ENCODE measurements around the gene RERE. TPM values are rescaled to one million over a fixed set of nuclear protein-coding genes. Genes with fewer than 3 reads are reported as not detected.

Gene RERE
- total and polyA plus RNA-seq, 12 donors: 46.5 to 163 (median 139) TPM

DNA sequence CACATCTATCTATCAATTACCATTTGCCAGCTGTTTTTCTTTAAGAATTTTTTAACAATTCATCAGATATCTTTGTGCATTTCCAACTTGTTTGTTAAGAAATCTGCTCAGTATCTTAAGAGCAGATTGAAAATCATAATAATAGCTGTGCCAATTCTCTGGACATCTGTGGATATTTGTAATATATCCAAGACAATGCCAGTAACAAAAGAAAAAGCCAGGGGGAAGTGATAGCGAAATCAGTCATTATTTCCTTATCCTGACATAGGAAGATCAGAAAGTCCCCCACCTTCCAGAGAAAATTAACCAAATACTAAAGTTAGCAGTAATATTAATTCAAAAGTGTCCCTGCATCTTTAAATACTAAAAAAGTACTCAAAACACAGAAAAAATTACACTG lies 217.1 kb downstream of the RERE start:
- Histone ChIP-seq H3K36me3 (no peaks in the 10 kb centered on the region), H3K27me3 (no peaks in the 10 kb centered on the region), H3K4me3 (no peak overlapping the region), H3K27ac (peak overlapping the region in 7 of 10 donors; percentile 1 to 81 (median 38)), H3K4me1 (peaks cover 3 to 69% (median 55%) of the 10 kb centered on the region in 9 donors), H3K9me3 (no peaks in the 10 kb centered on the region)
- WGBS, 2 donors: 76 to 84% methylated on average over 1 of the region's 1 CpG
- ATAC-seq: no peak
- intact Hi-C loops (cut with DNase I): loop anchor here in 1 of 10 donors (5.0 kb wide), 1 partner anchor 42 kb away; no protein-coding TSS in a partner anchor
- TF ChIP-seq, protein P1, sequence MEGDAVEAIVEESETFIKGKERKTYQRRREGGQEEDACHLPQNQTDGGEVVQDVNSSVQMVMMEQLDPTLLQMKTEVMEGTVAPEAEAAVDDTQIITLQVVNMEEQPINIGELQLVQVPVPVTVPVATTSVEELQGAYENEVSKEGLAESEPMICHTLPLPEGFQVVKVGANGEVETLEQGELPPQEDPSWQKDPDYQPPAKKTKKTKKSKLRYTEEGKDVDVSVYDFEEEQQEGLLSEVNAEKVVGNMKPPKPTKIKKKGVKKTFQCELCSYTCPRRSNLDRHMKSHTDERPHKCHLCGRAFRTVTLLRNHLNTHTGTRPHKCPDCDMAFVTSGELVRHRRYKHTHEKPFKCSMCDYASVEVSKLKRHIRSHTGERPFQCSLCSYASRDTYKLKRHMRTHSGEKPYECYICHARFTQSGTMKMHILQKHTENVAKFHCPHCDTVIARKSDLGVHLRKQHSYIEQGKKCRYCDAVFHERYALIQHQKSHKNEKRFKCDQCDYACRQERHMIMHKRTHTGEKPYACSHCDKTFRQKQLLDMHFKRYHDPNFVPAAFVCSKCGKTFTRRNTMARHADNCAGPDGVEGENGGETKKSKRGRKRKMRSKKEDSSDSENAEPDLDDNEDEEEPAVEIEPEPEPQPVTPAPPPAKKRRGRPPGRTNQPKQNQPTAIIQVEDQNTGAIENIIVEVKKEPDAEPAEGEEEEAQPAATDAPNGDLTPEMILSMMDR (IDR thresholded peaks at IDR 0.05): no peak
- DNase-seq: no peak

DNA sequence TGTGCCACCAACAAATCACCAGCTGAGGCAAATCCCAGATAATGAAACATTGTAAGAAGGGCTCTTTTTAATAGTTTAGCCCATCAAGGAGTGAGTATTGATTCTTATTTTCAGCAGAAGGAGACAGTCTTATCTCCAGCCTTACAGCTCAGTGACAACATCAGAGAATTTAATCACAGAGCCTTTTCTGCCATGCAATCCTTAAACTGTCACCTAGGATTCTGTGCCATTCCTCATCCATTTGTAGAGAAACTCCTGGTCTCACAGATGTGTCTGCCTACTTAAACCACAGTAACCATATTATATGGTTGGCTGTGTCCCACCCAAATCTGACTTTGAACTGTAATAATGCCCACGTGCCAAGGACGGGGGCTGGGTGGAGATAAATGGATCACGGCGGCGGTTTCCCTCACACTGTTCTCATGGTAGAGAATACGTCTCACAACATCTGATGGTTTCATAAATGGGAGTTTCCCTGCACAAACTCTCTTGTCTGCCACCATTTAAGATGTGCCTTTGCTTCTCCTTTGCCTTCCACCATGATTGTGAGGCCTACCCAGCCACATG lies 217.7 kb downstream of the RERE start:
- Histone ChIP-seq H3K36me3 (no peaks in the 10 kb centered on the region), H3K4me1 (peaks cover 3 to 69% (median 55%) of the 10 kb centered on the region in 9 donors), H3K27me3 (no peaks in the 10 kb centered on the region), H3K4me3 (no peak overlapping the region), H3K9me3 (no peaks in the 10 kb centered on the region), H3K27ac (peak overlapping the region in 7 of 10 donors; percentile 1 to 81 (median 38))
- TF ChIP-seq, protein P1 (IDR thresholded peaks at IDR 0.05): no peak
- no peak for DNase-seq
- intact Hi-C loops (cut with DNase I): loop anchor here in 2 of 10 donors (5.0 kb wide), 2 partner anchors 37 to 43 kb away; no protein-coding TSS in a partner anchor
- WGBS, 2 donors: 84 to 85% methylated on average over 6 of the region's 6 CpGs
- ATAC-seq: no peak

DNA sequence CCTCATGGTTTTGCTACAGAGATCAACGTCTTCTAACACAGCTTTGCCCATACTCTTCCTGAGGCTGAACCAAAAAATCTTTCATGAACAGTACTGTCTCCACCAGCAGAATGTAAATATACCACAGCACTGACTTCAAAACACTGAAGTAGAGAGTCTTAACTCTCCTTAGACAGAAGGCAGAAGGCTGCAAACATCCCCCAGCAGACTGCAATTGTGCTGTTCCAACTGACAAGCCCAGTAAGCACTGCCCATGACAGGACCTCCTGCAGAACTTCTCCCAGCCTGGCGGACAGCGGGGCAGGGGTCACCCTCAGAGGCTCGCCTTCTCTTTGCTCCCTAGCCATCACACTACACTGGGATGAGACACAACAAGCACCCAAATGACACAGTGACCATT lies 218.7 kb downstream of the RERE start:
- Histone ChIP-seq H3K27ac (peak overlapping the region in 9 of 10 donors; percentile 7 to 81 (median 53)), H3K36me3 (no peaks in the 10 kb centered on the region), H3K9me3 (no peaks in the 10 kb centered on the region), H3K4me3 (peak overlapping the region in 2 of 10 donors; percentile 27 to 42), H3K27me3 (no peaks in the 10 kb centered on the region), H3K4me1 (peaks cover 3 to 64% (median 49%) of the 10 kb centered on the region in 9 donors)
- 51 to 61% methylated on average over 4 of the region's 4 CpGs for WGBS, 2 donors
- ATAC-seq (peak; percentile 40 to 78 (median 54)), DNase-seq (peak in 1 of 2 donors; percentile 30)
- intact Hi-C loops (cut with DNase I): loop anchor here in 2 of 10 donors (5.0 kb wide), 1 partner anchor 36 kb away; no protein-coding TSS in a partner anchor
- TF ChIP-seq, protein P1 (IDR thresholded peaks at IDR 0.05): no peak

DNA sequence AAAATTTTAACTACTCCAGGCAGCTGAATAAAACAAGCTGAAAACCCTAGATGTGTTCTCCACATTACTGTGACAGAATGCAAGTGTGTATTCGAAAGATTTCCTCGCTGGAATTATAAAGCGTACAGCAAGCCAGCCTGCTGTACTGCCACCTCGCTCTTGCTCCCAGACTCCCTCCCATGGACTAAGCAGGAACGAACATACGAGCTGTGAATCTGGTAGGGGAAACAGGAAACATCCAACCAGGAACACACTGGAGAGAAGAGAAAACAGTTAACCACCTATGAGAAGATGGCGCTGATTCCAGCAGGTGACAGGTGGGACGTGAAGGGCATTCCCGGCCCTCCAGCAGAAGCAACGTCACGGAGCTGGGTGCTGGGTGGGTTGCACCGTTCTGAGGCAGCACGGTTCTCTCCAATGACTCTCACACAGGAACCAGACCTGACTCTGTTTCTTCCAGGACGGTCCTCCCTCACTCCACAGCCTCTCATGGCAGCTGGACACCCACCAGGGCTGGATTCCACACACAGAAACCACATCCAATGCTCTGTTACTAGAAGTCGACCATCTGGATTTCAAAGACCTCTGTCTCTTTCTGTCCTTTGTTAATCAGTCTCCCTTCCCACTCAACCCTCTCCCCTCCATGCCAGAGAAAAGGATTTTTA lies 219.2 kb downstream of the RERE start:
- Histone ChIP-seq H3K4me3 (peak overlapping the region in 6 of 10 donors; percentile 6 to 42 (median 26)), H3K27ac (peak overlapping the region in 9 of 10 donors; percentile 7 to 81 (median 53)), H3K27me3 (no peaks in the 10 kb centered on the region), H3K4me1 (peaks cover 3 to 61% (median 44%) of the 10 kb centered on the region in 9 donors), H3K9me3 (no peaks in the 10 kb centered on the region), H3K36me3 (no peaks in the 10 kb centered on the region)
- 22 to 25% methylated on average over 15 of the region's 15 CpGs for WGBS, 2 donors
- peak; percentile 68 to 91 (median 90) for ATAC-seq
- intact Hi-C loops (cut with DNase I): loop anchor here in 2 of 10 donors (5.0 kb wide), 1 partner anchor 36 kb away; no protein-coding TSS in a partner anchor
- peak in 1 of 2 donors; percentile 46 for DNase-seq
- TF ChIP-seq, protein P1 (IDR thresholded peaks at IDR 0.05): peak in 8 of 9 donors; percentile 31 to 75 (median 52)
